Measurements from ENCODE around the gene AADAT.

AADAT gene

DNA sequence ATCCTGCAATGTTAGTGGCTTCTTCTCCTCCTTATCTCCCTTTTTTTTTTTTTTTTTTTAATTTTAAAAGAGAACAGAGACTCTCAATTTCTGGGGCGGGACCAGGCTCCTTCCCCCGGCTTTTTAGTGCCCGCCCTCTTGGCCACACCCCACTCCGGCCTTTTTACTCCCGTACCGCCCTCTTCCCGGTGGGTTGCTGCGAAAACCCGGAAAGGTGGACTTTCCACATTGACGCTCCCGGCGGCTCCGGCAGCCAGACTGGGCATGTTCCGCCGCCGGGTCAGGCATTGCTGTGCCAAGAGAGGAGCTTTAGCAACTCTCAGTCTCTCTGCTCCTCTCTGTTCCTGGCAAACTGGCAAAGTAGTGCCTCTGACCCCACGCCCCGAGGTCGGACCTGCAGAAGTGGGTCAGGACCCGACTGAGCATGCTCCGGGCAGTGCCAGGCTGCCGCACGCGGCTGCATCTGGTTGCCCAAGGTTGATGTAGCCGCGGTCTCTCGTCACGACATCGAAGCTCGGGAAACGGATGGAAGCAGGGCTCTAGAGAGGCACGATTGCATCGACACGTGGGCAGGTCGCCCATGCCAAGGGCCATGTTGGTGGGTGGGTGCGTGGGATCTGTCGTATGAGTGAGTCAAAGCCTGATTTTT is 62.5 kb downstream of the AADAT start:
- no peak overlapping the region for H3K9ac ChIP-seq (ENCODE audit: low read length)
- TF ChIP-seq, protein P1, sequence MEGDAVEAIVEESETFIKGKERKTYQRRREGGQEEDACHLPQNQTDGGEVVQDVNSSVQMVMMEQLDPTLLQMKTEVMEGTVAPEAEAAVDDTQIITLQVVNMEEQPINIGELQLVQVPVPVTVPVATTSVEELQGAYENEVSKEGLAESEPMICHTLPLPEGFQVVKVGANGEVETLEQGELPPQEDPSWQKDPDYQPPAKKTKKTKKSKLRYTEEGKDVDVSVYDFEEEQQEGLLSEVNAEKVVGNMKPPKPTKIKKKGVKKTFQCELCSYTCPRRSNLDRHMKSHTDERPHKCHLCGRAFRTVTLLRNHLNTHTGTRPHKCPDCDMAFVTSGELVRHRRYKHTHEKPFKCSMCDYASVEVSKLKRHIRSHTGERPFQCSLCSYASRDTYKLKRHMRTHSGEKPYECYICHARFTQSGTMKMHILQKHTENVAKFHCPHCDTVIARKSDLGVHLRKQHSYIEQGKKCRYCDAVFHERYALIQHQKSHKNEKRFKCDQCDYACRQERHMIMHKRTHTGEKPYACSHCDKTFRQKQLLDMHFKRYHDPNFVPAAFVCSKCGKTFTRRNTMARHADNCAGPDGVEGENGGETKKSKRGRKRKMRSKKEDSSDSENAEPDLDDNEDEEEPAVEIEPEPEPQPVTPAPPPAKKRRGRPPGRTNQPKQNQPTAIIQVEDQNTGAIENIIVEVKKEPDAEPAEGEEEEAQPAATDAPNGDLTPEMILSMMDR (IDR thresholded peaks at IDR 0.05; ENCODE audit: low read depth, low read length), result no peak
- no peak for TF ChIP-seq EZH2phosphoT487 (IDR thresholded peaks at IDR 0.05; ENCODE audit: low read depth)
- no peaks in the 10 kb centered on the region for H4K20me1 ChIP-seq (ENCODE audit: insufficient read depth, low read length)
- H3K4me1 ChIP-seq (ENCODE audit: low read length), result no peaks in the 10 kb centered on the region
- no peaks in the 10 kb centered on the region for H3K79me2 ChIP-seq (ENCODE audit: low read length)
- no peaks in the 10 kb centered on the region for H3K9me3 ChIP-seq (ENCODE audit: insufficient read depth, low read length)
- no peak overlapping the region for H3K4me3 ChIP-seq (ENCODE audit: low read length)
- no peak overlapping the region for H3K4me2 ChIP-seq (ENCODE audit: low read length)
- H3K27ac ChIP-seq (ENCODE audit: low read length), result no peak overlapping the region
- H3K27me3 ChIP-seq (ENCODE audit: low read depth, low read length), result no peaks in the 10 kb centered on the region
- no peaks in the 10 kb centered on the region for H3K36me3 ChIP-seq (replicated peaks; ENCODE audit: low read depth, low read length)
- H2AFZ ChIP-seq (ENCODE audit: low read depth, low read length), result no peak overlapping the region

- no peak within 1 kb of the TSS for H3K4me2 ChIP-seq (ENCODE audit: low read length)
- no peaks in the 10 kb centered on the region for H4K20me1 ChIP-seq (ENCODE audit: insufficient read depth, low read length)
- H3K4me3 ChIP-seq (ENCODE audit: low read length), result no peak within 1 kb of the TSS
- H3K36me3 ChIP-seq (replicated peaks; ENCODE audit: low read depth, low read length), result no peaks in the 10 kb centered on the region
- H3K4me1 ChIP-seq (ENCODE audit: low read length), result no peaks in the 10 kb centered on the region
- no peak within 1 kb of the TSS for H3K9ac ChIP-seq (ENCODE audit: low read length)
- H3K27me3 ChIP-seq (ENCODE audit: low read depth, low read length), result no peaks in the 10 kb centered on the region
- H2AFZ ChIP-seq (ENCODE audit: low read depth, low read length), result no peak within 1 kb of the TSS
- H3K27ac ChIP-seq (ENCODE audit: low read length), result no peak within 1 kb of the TSS
- H3K9me3 ChIP-seq (ENCODE audit: insufficient read depth, low read length), result no peaks in the 10 kb centered on the region
- no peaks in the 10 kb centered on the region for H3K79me2 ChIP-seq (ENCODE audit: low read length)
- TF ChIP-seq, protein P1 (IDR thresholded peaks at IDR 0.05; ENCODE audit: low read depth, low read length), result no peak
- no peak for TF ChIP-seq EZH2phosphoT487 (IDR thresholded peaks at IDR 0.05; ENCODE audit: low read depth)
Observed at GRCh38 chr4:170026253-170027021, 63.3 kb downstream of the AADAT start, which contains the start of gene MFAP3L. TSS of gene MFAP3L (minus strand) at chr4:170026395. CDS start at chr4:170005877, 20,518 bp downstream.

DNA sequence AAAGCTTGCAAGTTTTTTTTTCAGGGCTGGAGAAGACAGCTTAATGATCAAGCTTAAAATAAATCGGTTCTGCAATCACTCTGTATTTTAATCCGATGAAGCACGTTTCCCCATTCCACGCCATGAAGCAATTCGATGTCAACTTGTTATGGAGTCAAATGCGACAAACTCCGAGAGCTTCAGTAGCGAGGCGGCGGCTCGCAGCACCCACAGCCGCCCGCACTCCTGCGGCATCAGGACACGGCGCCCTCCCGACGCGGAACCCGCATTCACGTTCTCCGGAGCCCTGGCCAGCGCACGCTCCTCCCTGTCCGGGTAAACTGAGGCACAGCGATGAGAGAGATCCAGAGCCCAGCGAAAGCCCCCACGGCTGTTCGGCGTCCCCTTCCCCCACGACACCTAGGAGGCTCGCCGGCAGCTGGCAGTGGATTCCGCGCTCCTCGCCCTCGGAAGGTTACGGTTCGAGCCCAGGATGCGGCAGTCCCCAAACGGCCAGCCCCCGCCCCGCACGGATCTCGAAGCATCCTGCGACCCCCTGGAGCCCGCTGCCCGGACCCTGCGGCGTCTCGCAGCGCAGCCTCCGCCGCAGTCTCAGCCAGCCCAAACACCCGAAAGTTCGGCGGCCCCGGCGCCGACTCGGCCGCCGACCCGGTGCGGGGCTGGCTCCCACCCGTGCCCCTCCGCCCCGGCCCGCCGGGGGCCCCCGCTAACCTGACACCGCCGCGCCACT is 64.1 kb downstream of the AADAT start:
- H2AFZ ChIP-seq (ENCODE audit: low read depth, low read length), result no peak overlapping the region
- H3K4me1 ChIP-seq (ENCODE audit: low read length), result no peaks in the 10 kb centered on the region
- no peaks in the 10 kb centered on the region for H3K36me3 ChIP-seq (replicated peaks; ENCODE audit: low read depth, low read length)
- no peaks in the 10 kb centered on the region for H3K79me2 ChIP-seq (ENCODE audit: low read length)
- H3K9ac ChIP-seq (ENCODE audit: low read length), result no peak overlapping the region
- no peak overlapping the region for H3K27ac ChIP-seq (ENCODE audit: low read length)
- no peaks in the 10 kb centered on the region for H3K27me3 ChIP-seq (ENCODE audit: low read depth, low read length)
- H3K4me2 ChIP-seq (ENCODE audit: low read length), result no peak overlapping the region
- TF ChIP-seq, protein P1 (IDR thresholded peaks at IDR 0.05; ENCODE audit: low read depth, low read length), result no peak
- no peak for TF ChIP-seq EZH2phosphoT487 (IDR thresholded peaks at IDR 0.05; ENCODE audit: low read depth)
- H3K9me3 ChIP-seq (ENCODE audit: insufficient read depth, low read length), result no peaks in the 10 kb centered on the region
- no peak overlapping the region for H3K4me3 ChIP-seq (ENCODE audit: low read length)
- H4K20me1 ChIP-seq (ENCODE audit: insufficient read depth, low read length), result no peaks in the 10 kb centered on the region

GRCh38 chr4:170022211-170022610 is 67.5 kb downstream of the AADAT start:
- no peaks in the 10 kb centered on the region for H3K27me3 ChIP-seq (ENCODE audit: low read depth, low read length)
- no peak overlapping the region for H3K4me2 ChIP-seq (ENCODE audit: low read length)
- H2AFZ ChIP-seq (ENCODE audit: low read depth, low read length), result no peak overlapping the region
- no peak overlapping the region for H3K9ac ChIP-seq (ENCODE audit: low read length)
- no peaks in the 10 kb centered on the region for H3K9me3 ChIP-seq (ENCODE audit: insufficient read depth, low read length)
- TF ChIP-seq, protein P1 (IDR thresholded peaks at IDR 0.05; ENCODE audit: low read depth, low read length), result no peak
- no peak for TF ChIP-seq EZH2phosphoT487 (IDR thresholded peaks at IDR 0.05; ENCODE audit: low read depth)
- no peak overlapping the region for H3K4me3 ChIP-seq (ENCODE audit: low read length)
- H4K20me1 ChIP-seq (ENCODE audit: insufficient read depth, low read length), result no peaks in the 10 kb centered on the region
- H3K27ac ChIP-seq (ENCODE audit: low read length), result no peak overlapping the region
- H3K36me3 ChIP-seq (replicated peaks; ENCODE audit: low read depth, low read length), result no peaks in the 10 kb centered on the region
- H3K79me2 ChIP-seq (ENCODE audit: low read length), result no peaks in the 10 kb centered on the region
- H3K4me1 ChIP-seq (ENCODE audit: low read length), result no peaks in the 10 kb centered on the region
